Right cardiac atrium (tissue), 5 donors: ENCODE data around the gene TEX19. TPM values are rescaled to one million over a fixed set of nuclear protein-coding genes. Genes with fewer than 3 reads are reported as not detected.

Source experiments
- ATAC-seq, 2 donors: fragments of 200-7000 bp; cut with Tn5 transposase; one replicate each; pipeline versions ENCODE4 v1.8.0 to v1.9.1; 2020; ENCODE audit warnings: moderate library complexity in 2 of 2, mild to moderate bottlenecking in 1 of 2
- DNase-seq, 3 donors: peaks; one replicate each; pipeline ENCODE4 v3.0.0-alpha.2; 2020
- H3K27ac ChIP-seq: one replicate; pipeline ENCODE4 v1.5.1; 2013; ENCODE audit warnings: mild to moderate bottlenecking, low read length, control low read depth, moderate library complexity
- H3K27me3 ChIP-seq: one replicate; pipeline ENCODE4 v1.6.1; 2013; ENCODE audit not compliant: control insufficient read depth, insufficient read depth
- H3K4me1 ChIP-seq: one replicate; pipeline ENCODE4 v1.6.1; 2013; ENCODE audit warnings: low read length; ENCODE audit not compliant: control insufficient read depth, insufficient read depth
- H3K4me3 ChIP-seq: one replicate; pipeline ENCODE4 v1.5.1; 2013; ENCODE audit warnings: low read length, control low read depth
- H3K9me3 ChIP-seq: one replicate; pipeline ENCODE4 v1.6.1; 2013; ENCODE audit warnings: low read length; ENCODE audit not compliant: control insufficient read depth
- WGBS: extraction: QIAGEN DNeasy Blood & Tissue Kit; methylation state at CpG from one replicate; pipeline ENCODE4 v1.1.7; 2013; 5-methylcytosine and 5-hydroxymethylcytosine counted together
- intact Hi-C, 4 donors: fragments of 100-400 bp; cut with DNase I; formaldehyde crosslinking; loops; one replicate each; pipeline versions ENCODE4 v1.11.0 to v1.14.0; 2022 to 2023
- polyA plus RNA-seq: library from polyadenylated mRNA; stranded (reverse); fragments of 200-250 nt; gene quantifications from one replicate; pipeline ENCODE4 v1.2.3, GENCODE V29; 2013
- total RNA-seq, 4 donors: library from RNA; stranded (reverse); fragmentation: NEBNext Ultra II Directional; extraction: Animal tissue kit (Norgen Biotek cat#: 25700); gene quantifications; one replicate each; pipeline ENCODE4 v1.2.1, GENCODE V29; 2021
- donor health status: healthy with polysubstance abuse.
- donor health status: DM: no; HTN: yes; CAD: no.
- donor health status: DM: no; HTN: no; CAD: no.
- donor health status: DM: no; HTN: yes; CAD: no; lungs with severe emphysema.
- donor health status: DM: yes; HTN: yes; CAD: no.

TEX19 gene
- total and polyA plus RNA-seq, 5 donors, result not detected

- no peaks in the 10 kb centered on the region for H3K27me3 ChIP-seq
- H3K4me3 ChIP-seq, result no peak overlapping the region
- no peaks in the 10 kb centered on the region for H3K4me1 ChIP-seq
- 65% methylated on average over 34 of the region's 34 CpGs for WGBS
- no peak overlapping the region for H3K27ac ChIP-seq
- H3K9me3 ChIP-seq, result no peaks in the 10 kb centered on the region
- peak in 2 of 3 donors; percentile 78 to 81 for DNase-seq
- peak; percentile 21 to 34 for ATAC-seq
- intact Hi-C loops, result no loop called here
Observed at GRCh38 chr17:82388223-82388921, 29.3 kb downstream of the TEX19 start.

- DNase-seq (peak in 1 of 3 donors; percentile 37), ATAC-seq (no peak)
- H3K27me3 ChIP-seq, result no peaks in the 10 kb centered on the region
- H3K27ac ChIP-seq, result no peak overlapping the region
- no peaks in the 10 kb centered on the region for H3K4me1 ChIP-seq
- intact Hi-C loops, result no loop called here
- H3K4me3 ChIP-seq, result no peak overlapping the region
- no peaks in the 10 kb centered on the region for H3K9me3 ChIP-seq
- WGBS, result 80% methylated on average over 21 of the region's 21 CpGs
Observed at GRCh38 chr17:82388922-82389283, 29.9 kb downstream of the TEX19 start.

GRCh38 chr17:82389379-82389778 lies 30.3 kb downstream of the TEX19 start:
- WGBS, result 80% methylated on average over 10 of the region's 10 CpGs
- H3K4me3 ChIP-seq, result no peak overlapping the region
- intact Hi-C loops, result no loop called here
- H3K27ac ChIP-seq, result no peak overlapping the region
- ATAC-seq, result no peak
- H3K9me3 ChIP-seq, result no peaks in the 10 kb centered on the region
- no peaks in the 10 kb centered on the region for H3K4me1 ChIP-seq
- H3K27me3 ChIP-seq, result no peaks in the 10 kb centered on the region
- DNase-seq, result no peak

GRCh38 chr17:82390015-82390859 lies 31.2 kb downstream of the TEX19 start:
- H3K9me3 ChIP-seq, result no peaks in the 10 kb centered on the region
- intact Hi-C loops, result no loop called here
- WGBS, result 95% methylated on average over 31 of the region's 34 CpGs
- no peak overlapping the region for H3K4me3 ChIP-seq
- DNase-seq (peak in 2 of 3 donors; percentile 43 to 45), ATAC-seq (no peak)
- no peaks in the 10 kb centered on the region for H3K27me3 ChIP-seq
- H3K4me1 ChIP-seq, result no peaks in the 10 kb centered on the region
- H3K27ac ChIP-seq, result no peak overlapping the region

- Histone ChIP-seq H3K4me3 (no peak overlapping the region), H3K27ac (no peak overlapping the region), H3K27me3 (no peaks in the 10 kb centered on the region), H3K4me1 (no peaks in the 10 kb centered on the region), H3K9me3 (no peaks in the 10 kb centered on the region)
- 93% methylated on average over 13 of the region's 13 CpGs for WGBS
- intact Hi-C loops, result no loop called here
- ATAC-seq, result no peak
- peak in 2 of 3 donors; percentile 5 to 42 for DNase-seq
Observed at GRCh38 chr17:82390860-82391435, 31.9 kb downstream of the TEX19 start.

- Histone ChIP-seq H3K4me3 (no peak overlapping the region), H3K4me1 (no peaks in the 10 kb centered on the region), H3K27me3 (no peaks in the 10 kb centered on the region), H3K9me3 (no peaks in the 10 kb centered on the region), H3K27ac (no peak overlapping the region)
- DNase-seq, result peak in 1 of 3 donors; percentile 36
- intact Hi-C loops, result no loop called here
- ATAC-seq, result no peak
- 97% methylated on average over 23 of the region's 23 CpGs for WGBS
Observed at GRCh38 chr17:82391496-82392066, 32.5 kb downstream of the TEX19 start.

- intact Hi-C loops, result no loop called here
- ATAC-seq, result no peak
- H3K4me3 ChIP-seq, result no peak overlapping the region
- no peaks in the 10 kb centered on the region for H3K4me1 ChIP-seq
- 91% methylated on average over 28 of the region's 28 CpGs for WGBS
- no peaks in the 10 kb centered on the region for H3K27me3 ChIP-seq
- DNase-seq, result peak in 2 of 3 donors; percentile 31 to 37
- H3K27ac ChIP-seq, result no peak overlapping the region
- H3K9me3 ChIP-seq, result no peaks in the 10 kb centered on the region
Observed at GRCh38 chr17:82392209-82392920, 33.3 kb downstream of the TEX19 start.

- DNase-seq, result peak in 2 of 3 donors; percentile 19 to 21
Observed at GRCh38 chr17:82392941-82393340, 33.9 kb downstream of the TEX19 start.

GRCh38 chr17:82394278-82394677 lies 35.2 kb downstream of the TEX19 start:
- H3K27ac ChIP-seq, result no peak overlapping the region
- intact Hi-C loops, result no loop called here
- H3K4me3 ChIP-seq, result no peak overlapping the region
- H3K4me1 ChIP-seq, result no peaks in the 10 kb centered on the region
- no peaks in the 10 kb centered on the region for H3K27me3 ChIP-seq
- WGBS, result 87% methylated on average over 12 of the region's 12 CpGs
- no peaks in the 10 kb centered on the region for H3K9me3 ChIP-seq
- ATAC-seq (no peak), DNase-seq (peak in 2 of 3 donors; percentile 6 to 25)

More at GRCh38 chr17:82392941-82393340, 33.9 kb downstream of the TEX19 start:
- Histone ChIP-seq H3K9me3 (no peaks in the 10 kb centered on the region), H3K4me3 (no peak overlapping the region), H3K4me1 (no peaks in the 10 kb centered on the region), H3K27me3 (no peaks in the 10 kb centered on the region), H3K27ac (no peak overlapping the region)
- intact Hi-C loops, result no loop called here
- ATAC-seq, result no peak
- 80% methylated on average over 15 of the region's 15 CpGs for WGBS

- no peak overlapping the region for H3K4me3 ChIP-seq
- 74% methylated on average over 18 of the region's 19 CpGs for WGBS
- DNase-seq (peak in 2 of 3 donors; percentile 25 to 58), ATAC-seq (peak; percentile 38 to 55)
- intact Hi-C loops, result no loop called here
- no peaks in the 10 kb centered on the region for H3K9me3 ChIP-seq
- H3K4me1 ChIP-seq, result no peaks in the 10 kb centered on the region
- H3K27me3 ChIP-seq, result no peaks in the 10 kb centered on the region
- no peak overlapping the region for H3K27ac ChIP-seq
Observed at GRCh38 chr17:82396601-82397435, 37.8 kb downstream of the TEX19 start.
